Esophagus squamous epithelium (tissue), 4 donors: Measurements from ENCODE around the gene POLDIP3.

Experiments
- POLR2A ChIP-seq, 4 donors: fragments of 450-650 bp; IDR thresholded peaks; one replicate each; pipeline ENCODE4 v1.6.1; 2017; ENCODE audit warnings: antibody characterized with exemption in 4 of 4, mild to moderate bottlenecking in 4 of 4, moderate library complexity in 3 of 4
- TF ChIP-seq, protein P1 (sequence below), 6 experiments: fragments of 450-650 bp in 4 of 6; fragments of 200-600 bp in 2 of 6; sonication (generic) in 2 of 6; IDR thresholded peaks; one replicate each; pipeline ENCODE4 v1.5.1; 2016 to 2019; ENCODE audit warnings: antibody characterized with exemption in 6 of 6, mild to moderate bottlenecking in 4 of 6, moderate library complexity in 4 of 6

GRCh38 chr22:42642806-42643633 is 28.3 kb upstream of the POLDIP3 start:
- TF ChIP-seq, protein P1, sequence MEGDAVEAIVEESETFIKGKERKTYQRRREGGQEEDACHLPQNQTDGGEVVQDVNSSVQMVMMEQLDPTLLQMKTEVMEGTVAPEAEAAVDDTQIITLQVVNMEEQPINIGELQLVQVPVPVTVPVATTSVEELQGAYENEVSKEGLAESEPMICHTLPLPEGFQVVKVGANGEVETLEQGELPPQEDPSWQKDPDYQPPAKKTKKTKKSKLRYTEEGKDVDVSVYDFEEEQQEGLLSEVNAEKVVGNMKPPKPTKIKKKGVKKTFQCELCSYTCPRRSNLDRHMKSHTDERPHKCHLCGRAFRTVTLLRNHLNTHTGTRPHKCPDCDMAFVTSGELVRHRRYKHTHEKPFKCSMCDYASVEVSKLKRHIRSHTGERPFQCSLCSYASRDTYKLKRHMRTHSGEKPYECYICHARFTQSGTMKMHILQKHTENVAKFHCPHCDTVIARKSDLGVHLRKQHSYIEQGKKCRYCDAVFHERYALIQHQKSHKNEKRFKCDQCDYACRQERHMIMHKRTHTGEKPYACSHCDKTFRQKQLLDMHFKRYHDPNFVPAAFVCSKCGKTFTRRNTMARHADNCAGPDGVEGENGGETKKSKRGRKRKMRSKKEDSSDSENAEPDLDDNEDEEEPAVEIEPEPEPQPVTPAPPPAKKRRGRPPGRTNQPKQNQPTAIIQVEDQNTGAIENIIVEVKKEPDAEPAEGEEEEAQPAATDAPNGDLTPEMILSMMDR (IDR thresholded peaks at IDR 0.05) = no peak
- TF ChIP-seq POLR2A (IDR thresholded peaks at IDR 0.05) = no peak
